NAMALWA (cell line): ENCODE data around the gene PHF20.
"Not testable (repeated sequence)": the region's sequence is repeated elsewhere in the genome, so short reads cannot be mapped to it uniquely, and the experiment has no call there.

Experiments used
- DNase-seq: peaks from one replicate; pipeline ENCODE4 v3.0.0-alpha.2; 2015; ENCODE audit warnings: low spot score

The PHF20 gene

DNA sequence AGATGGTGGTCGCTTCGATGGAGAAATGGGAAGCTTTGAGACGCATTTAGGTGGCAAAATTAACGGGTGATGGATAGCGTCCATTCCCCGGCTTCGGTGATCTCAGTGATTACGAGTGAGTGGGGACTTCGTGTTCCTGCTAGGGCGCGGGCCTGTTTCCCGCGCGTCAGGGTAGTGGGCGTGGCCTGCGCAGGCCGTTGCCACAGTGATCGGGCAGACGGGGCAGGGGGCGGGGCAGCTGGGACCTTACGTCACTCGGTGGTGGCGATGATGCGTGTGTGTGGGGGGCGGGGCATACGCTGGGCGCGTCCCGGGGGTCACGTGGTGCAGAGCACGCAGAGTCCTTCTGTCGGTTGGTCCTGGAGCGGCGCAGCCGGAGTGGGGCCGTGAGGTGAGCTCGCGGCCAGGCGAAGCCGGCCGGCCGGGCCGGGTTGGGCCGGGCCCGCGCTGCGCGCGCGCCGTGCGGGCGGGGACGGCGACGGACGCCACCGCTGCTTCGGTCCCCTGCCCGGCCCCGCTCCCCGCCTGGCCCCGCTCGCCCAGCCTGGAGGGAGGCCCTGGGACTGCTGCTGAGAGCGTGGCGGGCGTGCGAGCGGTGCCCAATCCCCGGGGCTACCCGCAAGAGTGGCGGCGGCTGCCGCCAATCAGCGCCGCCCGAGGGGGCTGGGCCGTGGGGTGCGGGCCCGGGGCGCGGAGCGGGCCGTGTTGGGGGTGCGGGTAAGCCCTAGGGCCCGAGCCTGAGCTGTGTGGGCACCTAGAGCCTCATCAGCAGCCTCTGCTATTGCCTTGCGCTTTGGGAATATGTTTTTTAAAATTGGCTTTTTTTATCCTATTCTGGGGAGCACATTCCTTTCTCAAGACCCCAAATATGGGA, at the start of gene PHF20:
PHF20 (plus strand) TSS at position 327 of the 874 bp plus-strand sequence. CDS start 29,508 bp downstream, outside the sequence.
- peak; percentile 96 for DNase-seq

DNA sequence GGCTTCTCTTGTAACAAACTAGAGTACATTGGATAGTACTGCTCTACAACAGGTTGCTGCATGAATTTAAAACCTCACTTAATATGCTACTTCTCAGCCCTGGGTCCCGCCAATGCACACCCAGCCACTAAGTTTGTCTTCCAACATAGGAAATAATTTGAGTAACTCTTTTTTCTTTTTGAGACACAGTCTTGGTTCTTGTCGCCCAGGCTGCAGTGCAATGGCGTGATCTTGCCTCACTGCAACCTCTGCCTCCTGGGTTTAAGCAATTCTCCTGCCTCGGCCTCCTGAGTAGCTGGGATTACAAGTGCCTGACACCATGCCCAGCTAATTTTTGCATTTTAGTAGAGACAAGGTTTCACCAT, 48.6 kb upstream of the PHF20 start:
- DNase-seq: not testable (repeated sequence)

DNA sequence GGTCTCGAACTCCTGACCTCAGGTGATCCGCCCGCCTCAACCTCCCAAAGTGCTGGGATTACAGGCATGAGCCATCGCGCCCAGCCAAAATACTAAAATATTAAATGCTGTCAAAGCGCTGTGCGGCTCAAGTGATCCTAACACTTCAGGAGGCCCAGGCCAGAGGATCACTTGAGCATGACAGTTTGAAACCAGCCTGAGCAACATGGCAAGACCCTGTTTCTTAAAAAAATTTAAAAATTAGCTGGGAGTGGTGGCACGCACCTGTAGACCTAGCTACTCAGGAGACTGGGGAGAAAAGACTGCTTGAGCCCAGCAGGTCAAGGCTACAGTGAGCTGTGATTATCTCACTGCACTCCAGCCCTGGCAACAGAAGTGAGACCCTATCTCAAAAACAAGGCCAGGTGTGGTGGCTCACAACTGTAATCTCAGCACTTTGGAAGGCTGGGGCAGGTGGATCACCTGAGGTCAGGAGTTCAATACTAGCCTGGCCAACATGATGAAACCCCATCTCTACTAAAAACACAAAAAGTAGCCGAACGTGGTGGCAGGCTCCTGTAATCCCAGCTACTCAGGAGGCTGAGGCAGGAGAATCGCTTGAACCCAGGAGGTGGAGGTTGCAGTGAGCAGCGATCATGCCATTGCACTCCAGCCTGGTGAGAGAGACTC, 48.0 kb upstream of the PHF20 start:
- DNase-seq: not testable (repeated sequence)

DNA sequence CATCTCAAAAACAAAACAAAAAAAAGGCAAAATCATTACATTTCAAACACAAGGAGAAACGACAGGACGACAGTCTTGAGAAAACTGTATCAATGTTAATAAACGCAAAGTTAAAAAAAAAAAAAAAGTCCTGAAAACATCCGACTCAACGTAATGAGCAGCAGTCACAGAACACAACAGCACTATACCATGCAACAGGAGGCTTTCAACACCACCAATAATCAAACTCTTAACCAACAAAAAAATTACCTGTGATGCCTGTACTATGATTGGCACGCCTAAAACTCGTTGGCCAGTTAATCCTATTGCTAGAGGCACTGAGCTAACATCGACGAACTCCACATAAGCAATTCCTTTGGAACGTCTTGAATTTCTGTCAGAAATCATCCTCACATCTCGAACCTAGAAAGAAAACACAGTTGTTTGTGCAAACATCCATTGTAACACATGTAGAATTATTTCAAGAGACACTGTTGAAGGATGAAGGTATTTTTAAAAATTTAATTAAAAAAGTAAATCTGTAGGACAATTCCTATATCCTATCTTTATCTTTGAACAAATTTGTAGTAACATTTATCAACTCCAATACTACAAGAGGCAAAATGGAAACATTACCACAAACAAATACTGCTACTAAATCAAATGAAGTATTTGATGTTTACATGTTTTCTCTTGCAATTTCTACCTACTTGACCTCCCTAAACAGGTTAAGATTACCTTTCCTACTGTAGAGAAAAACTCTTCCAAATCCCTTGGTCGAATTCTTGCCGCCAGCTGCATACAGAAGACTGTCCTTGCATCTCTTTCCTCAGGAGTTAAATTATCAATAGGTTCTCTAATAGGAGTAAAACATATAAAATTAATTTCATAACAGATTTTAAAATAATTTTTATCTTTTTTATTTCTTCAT, 47.2 kb upstream of the PHF20 start:
- DNase-seq: no peak

DNA sequence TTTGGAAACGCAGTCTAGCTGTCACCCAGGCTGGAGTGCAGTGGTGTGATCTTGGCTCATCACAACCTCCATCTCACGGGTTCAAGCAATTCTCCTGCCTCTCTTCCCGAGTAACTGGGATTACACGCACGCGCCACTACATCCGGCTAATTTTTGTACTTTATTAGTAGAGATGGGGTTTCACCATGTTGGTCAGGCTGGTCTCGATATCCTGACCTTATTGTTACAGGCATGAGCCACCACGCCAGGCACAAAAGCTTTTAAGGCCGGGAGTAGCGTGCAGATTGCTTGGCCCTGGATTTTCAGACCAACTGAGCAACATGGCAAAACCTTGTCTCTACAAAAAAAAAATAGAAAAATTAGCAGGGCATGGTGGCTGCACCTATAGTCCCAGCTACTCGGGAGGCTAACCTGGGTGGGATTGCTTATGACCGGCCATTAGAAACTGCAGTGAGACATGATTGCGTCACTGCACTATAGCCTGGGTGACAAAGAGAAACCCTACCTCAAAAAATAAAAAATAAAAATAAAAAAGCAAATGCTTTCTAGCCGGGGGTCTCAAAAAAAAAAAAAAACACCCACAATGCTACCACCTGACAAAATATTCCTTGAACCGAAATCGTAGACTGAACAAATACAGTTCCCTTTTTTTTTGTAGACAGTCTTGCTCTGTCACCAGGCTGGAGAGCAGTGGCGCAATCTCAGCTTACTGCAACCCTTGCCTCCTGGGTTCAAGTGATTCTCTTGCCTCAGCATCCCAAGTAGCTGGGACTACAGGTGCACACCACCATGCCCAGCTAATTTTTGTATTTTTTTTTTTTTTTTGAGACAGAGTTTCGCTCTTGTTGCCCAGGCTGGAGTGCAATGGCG, 44.7 kb upstream of the PHF20 start:
- DNase-seq: no peak

DNA sequence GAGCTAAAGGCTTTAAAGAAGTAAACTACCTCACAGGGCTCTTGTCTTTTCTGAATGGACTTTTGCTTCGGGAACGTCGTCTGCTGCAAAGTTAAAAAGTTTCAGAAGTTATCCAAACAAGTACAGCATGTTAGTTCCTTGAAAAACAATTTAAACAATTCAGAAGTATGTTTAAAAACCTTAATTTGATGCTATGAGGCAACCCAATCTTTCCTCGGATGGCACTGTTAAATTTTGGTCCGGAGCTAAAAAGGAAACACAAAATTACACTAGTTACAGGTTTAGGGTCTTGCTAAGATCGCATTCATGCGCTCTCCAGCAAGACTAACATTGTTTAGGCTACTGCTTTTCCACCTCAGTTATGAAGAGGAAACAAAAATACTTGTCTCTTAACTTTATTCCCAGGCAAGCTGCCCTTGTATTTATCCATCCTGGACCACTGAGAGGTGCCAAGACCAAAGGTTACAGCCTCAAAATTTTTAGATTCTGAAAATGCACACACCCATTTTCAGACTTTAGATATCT, 42.5 kb upstream of the PHF20 start:
- peak; percentile 37 for DNase-seq

DNA sequence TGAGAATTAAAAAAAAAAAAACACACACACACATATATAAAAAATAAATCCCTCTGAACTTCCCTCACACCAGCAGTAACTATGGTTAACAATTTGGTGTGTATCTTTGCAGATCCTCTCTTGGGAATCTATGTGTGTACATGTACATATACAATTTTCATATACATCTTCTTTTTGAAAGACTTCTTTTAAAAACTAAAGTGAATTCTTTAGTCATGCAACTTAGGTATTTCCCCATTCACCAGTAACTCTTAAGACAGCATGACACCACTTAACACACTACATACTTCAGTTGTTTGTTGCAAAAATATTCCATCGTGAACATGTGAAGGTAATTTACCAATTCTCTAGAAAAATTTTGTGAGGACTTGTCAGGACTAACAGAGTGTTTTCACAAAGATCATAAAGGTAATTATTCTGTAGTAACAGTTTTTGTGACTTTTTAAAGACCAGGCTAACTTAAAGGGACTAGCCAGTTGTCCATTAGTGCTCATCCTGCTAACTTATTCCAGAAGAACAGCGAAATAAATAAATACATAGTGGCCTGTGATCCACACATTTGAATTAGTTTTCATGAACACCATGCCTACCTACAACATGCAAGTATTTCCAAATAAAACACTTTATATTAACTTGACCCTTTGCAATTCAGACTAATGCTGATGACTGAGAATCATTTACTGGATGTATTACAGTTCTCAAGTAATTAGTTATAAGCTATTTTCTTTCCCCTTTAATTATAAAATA, 41.8 kb upstream of the PHF20 start:
- peak; percentile 41 for DNase-seq

DNA sequence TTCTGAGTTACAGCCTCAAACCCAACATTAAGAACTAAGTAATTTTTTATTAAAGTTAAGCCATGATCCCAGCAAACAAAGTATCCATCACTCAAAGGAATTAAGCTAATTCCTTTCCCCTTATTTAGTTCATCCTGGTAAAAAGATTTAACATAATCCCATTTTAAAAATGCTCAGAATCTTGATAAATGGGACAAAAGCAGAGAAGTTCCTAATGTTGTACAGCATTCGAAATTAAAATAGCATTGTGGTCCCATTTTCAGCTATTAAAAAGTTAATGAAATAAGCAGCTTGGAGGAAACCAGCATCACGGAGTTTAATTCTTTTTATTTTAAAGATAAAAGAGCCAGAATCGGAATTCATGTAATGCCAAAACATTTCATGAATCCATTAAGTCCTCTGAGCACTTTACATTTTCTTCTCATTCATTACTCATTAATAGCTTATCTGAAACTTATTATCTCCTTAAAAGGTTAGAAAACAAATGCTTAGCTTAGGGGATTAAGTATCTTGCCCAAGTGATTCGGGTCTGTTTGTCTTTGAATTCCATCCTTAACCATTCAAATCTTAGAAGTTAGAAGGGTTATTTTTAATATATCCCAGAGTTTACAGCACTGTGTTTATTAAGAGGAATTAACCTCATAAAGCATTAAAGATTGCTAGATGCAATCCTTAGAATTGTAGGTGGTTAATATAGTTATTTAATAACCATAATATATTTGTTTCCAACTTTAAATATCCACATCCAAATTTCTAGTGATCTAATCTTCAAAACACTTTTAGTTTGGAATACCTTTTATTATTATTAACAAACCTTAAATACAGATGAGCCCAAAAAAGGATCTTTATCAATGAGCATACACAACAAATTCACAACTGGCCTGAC, 41.0 kb upstream of the PHF20 start:
- DNase-seq: peak; percentile 26

DNA sequence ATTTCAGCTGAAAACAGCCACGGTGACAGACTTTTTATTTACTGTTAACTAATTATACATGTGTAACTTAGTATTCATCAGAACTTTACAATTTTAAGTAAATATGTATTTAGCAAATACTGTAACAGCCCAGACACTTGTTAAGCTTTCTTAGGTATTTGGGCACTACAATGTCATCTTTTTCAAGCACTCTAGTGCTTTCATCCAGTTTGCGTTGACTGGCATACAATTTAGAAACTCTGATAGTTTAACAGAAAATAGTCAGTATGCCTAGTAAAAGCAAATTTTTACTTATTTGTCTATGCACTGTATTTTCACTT, 40.4 kb upstream of the PHF20 start:
- DNase-seq: peak; percentile 19

DNA sequence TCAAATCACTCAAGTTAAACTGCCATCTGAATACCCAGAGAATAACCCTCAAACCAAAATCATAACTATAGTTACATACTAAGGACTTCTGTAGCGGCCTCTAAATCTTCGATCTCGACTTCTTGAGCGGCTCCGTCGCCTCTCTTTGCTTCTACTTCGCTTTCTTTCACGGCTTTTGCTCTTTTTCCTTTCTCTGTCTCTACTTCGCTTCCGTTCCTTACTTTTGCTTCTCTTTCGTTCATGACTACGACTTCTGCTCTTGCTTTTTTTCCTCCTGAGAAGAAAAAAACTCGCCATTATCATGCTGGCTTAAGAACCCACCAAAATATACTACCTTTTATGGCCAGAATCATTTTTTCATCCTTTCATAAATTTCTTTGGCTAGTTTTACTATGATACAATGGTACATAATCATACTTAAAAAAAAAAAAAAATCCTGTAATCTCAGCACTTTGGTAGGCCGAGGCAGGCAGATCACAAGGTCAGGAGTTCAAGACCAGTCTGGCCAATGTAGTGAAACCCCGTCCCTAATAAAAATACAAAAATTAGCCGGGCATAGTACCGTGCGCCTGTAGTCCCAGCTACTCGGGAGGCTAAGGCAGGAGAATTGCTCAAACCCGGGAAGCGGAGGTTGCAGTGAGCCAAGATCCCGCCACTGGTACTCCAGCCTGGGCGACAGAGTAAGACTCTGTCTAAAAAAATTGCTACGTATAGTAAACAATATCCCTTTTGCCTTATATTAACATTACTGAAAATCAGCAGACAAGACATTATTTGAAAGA, 39.8 kb upstream of the PHF20 start:
- DNase-seq: peak; percentile 25

DNA sequence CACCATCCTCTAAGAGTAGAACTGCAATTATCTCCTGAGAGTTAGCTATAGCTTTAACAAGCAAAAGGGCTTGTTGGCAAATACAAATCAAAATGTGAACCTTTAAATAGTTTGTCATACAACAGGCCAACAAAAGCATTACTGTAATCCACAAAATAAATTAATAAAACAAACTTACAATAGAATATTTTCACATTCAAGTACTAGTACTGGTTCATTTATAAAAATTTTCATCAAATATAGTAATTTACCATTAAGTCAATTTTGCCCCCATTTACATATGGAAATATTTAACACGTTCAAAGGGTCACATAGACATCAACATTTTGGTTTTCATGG, 39.2 kb upstream of the PHF20 start:
- DNase-seq: peak; percentile 30

DNA sequence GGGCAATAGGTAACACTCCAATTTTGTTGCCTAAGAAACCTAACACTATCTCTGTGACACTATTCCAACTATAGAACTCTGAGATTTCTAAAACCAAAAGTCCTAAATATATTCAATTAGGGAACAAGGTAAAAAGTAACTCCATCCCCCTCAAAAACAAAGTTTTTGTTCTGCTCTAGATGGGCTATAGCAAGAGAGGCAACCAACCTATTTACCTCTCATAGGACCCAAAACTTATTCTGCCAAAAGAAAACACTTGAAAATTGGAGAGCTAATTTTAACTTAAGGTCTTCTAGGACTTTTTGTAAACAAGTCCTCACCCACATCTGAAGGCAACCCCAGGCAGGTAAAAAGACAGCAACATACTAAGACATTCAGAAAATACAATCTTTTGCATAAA, 37.4 kb upstream of the PHF20 start:
- DNase-seq: peak; percentile 42

DNA sequence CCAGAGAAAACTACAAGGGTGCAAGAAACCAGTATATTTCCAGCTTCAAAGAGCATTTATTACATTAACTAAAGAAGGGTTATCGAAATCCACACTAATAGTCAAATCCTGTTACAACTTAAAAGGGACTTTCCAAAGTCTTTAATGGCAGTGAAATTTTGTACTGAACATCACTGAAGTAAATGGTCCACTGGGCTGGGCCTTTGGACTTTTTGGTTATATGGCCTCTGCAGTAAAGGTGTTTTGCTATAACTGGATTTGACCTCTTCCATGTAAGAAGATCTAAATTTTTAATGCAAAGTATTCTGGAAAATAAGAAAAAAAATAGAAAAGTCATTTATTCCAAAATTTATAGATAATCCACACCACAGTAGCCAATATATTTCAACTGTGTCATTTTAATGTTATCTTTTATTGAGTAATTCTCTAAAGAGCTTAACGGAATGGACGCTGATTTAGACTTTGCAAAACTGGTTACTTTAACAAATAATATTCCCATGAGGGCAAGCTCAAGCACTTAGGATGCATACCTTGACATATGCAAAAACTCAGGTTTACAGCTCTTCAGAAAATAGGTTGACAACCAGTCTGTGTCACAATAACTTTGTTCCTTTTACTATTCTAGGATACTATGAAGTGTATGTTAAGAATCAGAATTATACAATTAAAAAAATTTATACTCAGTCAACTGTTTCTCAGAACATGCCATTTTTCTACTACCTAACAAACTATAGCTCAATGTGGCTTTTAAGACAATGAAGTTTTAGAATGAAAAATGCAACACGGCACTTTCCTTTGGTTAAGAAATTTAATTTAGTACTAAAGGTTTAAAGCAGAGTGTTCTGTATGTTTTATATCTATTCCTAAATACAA, 36.8 kb upstream of the PHF20 start:
- DNase-seq: peak; percentile 37

DNA sequence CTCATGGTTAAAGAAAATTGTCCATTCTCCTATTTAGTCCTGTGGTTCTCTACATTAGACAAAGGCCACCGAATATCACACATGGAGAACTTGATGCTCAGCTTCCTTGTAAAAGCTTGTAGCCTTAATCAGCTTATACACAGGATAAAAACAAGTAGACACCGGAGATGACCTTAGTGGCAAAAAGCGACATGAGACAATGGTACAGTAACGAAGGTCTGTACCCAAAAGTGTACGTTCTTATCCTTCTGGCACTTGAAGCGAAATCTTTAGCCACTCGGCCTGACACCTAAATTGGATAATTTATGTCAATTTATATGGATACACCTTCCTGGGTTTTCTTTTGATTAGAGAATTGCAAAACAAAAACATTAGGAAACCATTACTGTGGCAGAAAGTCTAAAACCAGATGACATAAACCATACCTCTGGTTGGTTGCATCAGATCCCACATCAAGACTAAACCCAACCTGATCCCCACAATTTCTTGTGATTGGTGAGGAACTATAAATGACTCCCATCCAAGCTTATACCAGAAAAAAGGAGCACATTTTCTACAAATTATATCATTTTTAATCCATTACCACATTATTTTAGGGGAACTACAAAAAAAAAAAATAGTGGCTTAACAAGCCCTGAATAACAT, 35.9 kb upstream of the PHF20 start:
- DNase-seq: peak; percentile 36

DNA sequence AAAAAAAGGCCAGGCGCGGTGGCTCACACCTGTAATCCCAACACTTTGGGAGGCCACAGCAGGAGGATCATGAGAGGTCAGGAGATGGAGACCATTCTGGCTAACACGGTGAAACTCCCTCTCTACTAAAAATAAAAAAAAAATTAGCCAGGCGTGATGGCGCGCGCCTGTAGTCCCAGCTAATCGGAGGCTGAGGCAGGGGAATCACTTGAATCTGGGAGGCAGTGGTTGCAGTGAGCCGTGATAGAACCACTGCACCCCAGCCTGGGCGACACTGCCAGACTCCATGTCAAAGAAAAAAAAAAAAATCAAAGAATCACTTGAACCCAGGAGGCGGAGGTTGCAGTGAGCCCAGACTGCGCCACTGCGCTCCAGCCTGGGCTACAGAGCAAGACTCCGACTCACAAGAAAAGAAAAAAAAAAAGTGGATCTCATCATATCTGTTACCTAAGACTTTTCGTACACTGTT, 33.9 kb upstream of the PHF20 start:
- DNase-seq: no peak

DNA sequence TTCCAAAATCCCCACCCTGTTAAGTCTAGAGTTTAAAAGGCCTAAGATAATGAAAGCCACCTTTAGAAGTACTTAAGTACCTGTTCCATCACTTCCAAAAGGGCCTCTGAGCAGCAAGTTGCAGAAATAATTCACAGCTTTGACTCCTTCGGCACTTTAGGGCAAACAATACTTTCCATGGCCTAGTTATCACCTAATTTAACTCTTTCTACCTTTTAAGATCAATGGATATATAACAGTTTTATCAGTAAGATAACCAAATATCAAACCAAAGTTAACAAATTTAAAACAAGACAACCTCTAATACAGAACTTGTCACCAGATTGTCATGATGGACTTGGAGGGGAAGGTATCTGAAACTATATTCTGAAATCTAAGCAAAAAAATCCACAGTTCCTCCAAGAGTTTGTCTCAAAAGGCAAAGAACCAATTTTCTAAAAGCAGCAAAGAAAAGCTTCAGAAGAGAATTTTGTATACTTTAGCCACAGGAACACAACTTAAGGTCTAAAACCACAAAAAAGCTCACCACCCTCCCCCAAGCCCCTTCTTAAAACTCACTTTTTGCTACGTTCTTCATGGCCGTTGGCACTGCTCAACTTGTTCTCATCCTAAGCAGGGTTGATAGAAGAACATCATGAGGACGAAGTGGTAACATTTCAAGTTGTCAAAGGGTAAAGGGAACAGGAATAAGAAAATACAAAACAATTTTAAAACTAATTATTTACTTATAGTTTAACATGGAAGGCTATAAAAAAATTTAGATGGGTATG, 33.2 kb upstream of the PHF20 start:
- DNase-seq: no peak
